ENCODE results near the gene GALM.
"Not testable (repeated sequence)": the region's sequence is repeated elsewhere in the genome, so short reads cannot be mapped to it uniquely, and the experiment has no call there.

The GALM gene

GRCh38 chr2:38650717-38651116 is 15.2 kb upstream of the GALM start:
- no peak for DNase-seq

GRCh38 chr2:38652431-38653273 is 13.3 kb upstream of the GALM start:
- no peak for DNase-seq

- no peak for DNase-seq
These were observed 12.6 kb upstream of the GALM start for GRCh38 chr2:38653380-38653714.

GRCh38 chr2:38653715-38654527 is 12.0 kb upstream of the GALM start:
- DNase-seq = no peak

GRCh38 chr2:38654528-38655381 is 11.2 kb upstream of the GALM start:
- DNase-seq = no peak

GRCh38 chr2:38655441-38655840 is 10.5 kb upstream of the GALM start:
- no peak for DNase-seq

GRCh38 chr2:38656866-38657480 is 8.9 kb upstream of the GALM start:
- no peak for DNase-seq

- DNase-seq = no peak
These were observed 7.3 kb upstream of the GALM start for GRCh38 chr2:38658613-38659012.

GRCh38 chr2:38659115-38659514 is 6.8 kb upstream of the GALM start:
- no peak for DNase-seq

- no peak for DNase-seq
These were observed 5.6 kb upstream of the GALM start for GRCh38 chr2:38660282-38660681.

GRCh38 chr2:38661306-38661705 is 4.6 kb upstream of the GALM start:
- no peak for DNase-seq

- peak; percentile 47 for DNase-seq
These were observed 619 bp downstream of the GALM start for GRCh38 chr2:38666556-38666910.

GRCh38 chr2:38668092-38668491 is 2.2 kb downstream of the GALM start:
- no peak for DNase-seq

- DNase-seq = no peak
These were observed 3.0 kb downstream of the GALM start for GRCh38 chr2:38668779-38669479.

GRCh38 chr2:38671303-38671702 is 5.4 kb downstream of the GALM start:
- DNase-seq = no peak

GRCh38 chr2:38671946-38672345 is 6.0 kb downstream of the GALM start:
- DNase-seq = no peak

- no peak for DNase-seq
These were observed 6.8 kb downstream of the GALM start for GRCh38 chr2:38672445-38673391.

- DNase-seq = no peak
These were observed 10.8 kb downstream of the GALM start for GRCh38 chr2:38676681-38677080.

- not testable (repeated sequence) for DNase-seq
These were observed 15.0 kb downstream of the GALM start for GRCh38 chr2:38680868-38681267.

- DNase-seq = no peak
These were observed 16.2 kb downstream of the GALM start for GRCh38 chr2:38682008-38682575.

- not testable (repeated sequence) for DNase-seq
These were observed 16.7 kb downstream of the GALM start for GRCh38 chr2:38682620-38683019.
